Hair follicle dermal papilla cell (primary cell): Measurements from ENCODE around the gene TMEM35B. TPM values are rescaled to one million over a fixed set of nuclear protein-coding genes. Genes with fewer than 3 reads are reported as not detected.

Source experiments
- small RNA-seq: library from RNA; depleted of rRNA; stranded (forward); fragments of <200 nt; gene quantifications from one replicate; pipeline ENCODE3, GENCODE V24; 2012
- total RNA-seq: library from RNA; depleted of rRNA; stranded (reverse); fragments of >200 nt; gene quantifications from 2 replicates; pipeline ENCODE4 v1.2.3, GENCODE V29; 2012

TMEM35B gene
- 24.2 and 27.8 TPM in 2 replicates for total RNA-seq

GRCh38 chr1:34984793-34985608 is at the start of gene TMEM35B:
TSS of gene TMEM35B (minus strand) at chr1:34985347. CDS start at chr1:34985305, 42 bp downstream.

Small RNA genes lying within 50 kb of the gene (small RNA-seq; reads per million reads assigned to genes)
- not detected for gene TMEM35B

Other genes starting within 250 kb of the TMEM35B start
- not detected in 2 replicates for gene GJB5, start 230.3 kb downstream of the TMEM35B start, total RNA-seq
- not detected in 2 replicates for gene GJB4, start 225.6 kb downstream of the TMEM35B start, total RNA-seq
- gene GJB3, start 204.1 kb downstream of the TMEM35B start, total RNA-seq: 0.12 and 0.16 TPM in 2 replicates
- not detected in 2 replicates for gene GJA4, start 192.3 kb downstream of the TMEM35B start, total RNA-seq
- 26.0 and 26.2 TPM in 2 replicates for gene SMIM12, start 125.6 kb downstream of the TMEM35B start, total RNA-seq
- under 0.01 TPM in 1 of 2 replicates, not detected in the other for gene DLGAP3, start 55.7 kb downstream of the TMEM35B start, total RNA-seq
- 19.7 and 23.0 TPM in 2 replicates for gene ZMYM6, start 46.6 kb upstream of the TMEM35B start, total RNA-seq
- 13.5 and 26.0 TPM in 2 replicates for gene ZMYM1, start 94.0 kb upstream of the TMEM35B start, total RNA-seq
- gene SFPQ, start 207.8 kb upstream of the TMEM35B start, total RNA-seq: 149 and 188 TPM in 2 replicates